GM18505 (cell line): ENCODE data around the gene PLAA.
"Not testable (repeated sequence)": the region's sequence is repeated elsewhere in the genome, so short reads cannot be mapped to it uniquely, and the experiment has no call there.

ENCODE experiments used
- ATAC-seq: cut with Tn5 transposase; IDR thresholded peaks from one replicate; pipeline ENCODE4 v1.9.1; 2021; ENCODE audit not compliant: unreplicated experiment
- POLR2A ChIP-seq: IDR thresholded peaks from 4 replicates; pipeline ENCODE4 v1.6.1; 2011; ENCODE audit warnings: borderline replicate concordance; ENCODE audit not compliant: insufficient read depth, insufficient read length; ENCODE audit errors: extremely low read depth

The PLAA gene

GRCh38 chr9:26892251-26893029, 54.6 kb downstream of the PLAA start, which contains the start of gene CAAP1:
Gene CAAP1 (minus strand): TSS chr9:26892802. CDS start chr9:26892715, 87 bp downstream.
- TF ChIP-seq POLR2A = peak; percentile 97
- peak; percentile 94 for ATAC-seq

GRCh38 chr9:26891726-26892125, 55.3 kb downstream of the PLAA start:
- no peak for TF ChIP-seq POLR2A
- ATAC-seq = no peak

GRCh38 chr9:26888271-26888670, 58.8 kb downstream of the PLAA start:
- ATAC-seq = no peak
- TF ChIP-seq POLR2A = no peak

GRCh38 chr9:26882154-26882553, 64.9 kb downstream of the PLAA start:
- TF ChIP-seq POLR2A = no peak
- no peak for ATAC-seq

GRCh38 chr9:26880262-26880661, 66.8 kb downstream of the PLAA start:
- ATAC-seq = no peak
- no peak for TF ChIP-seq POLR2A

GRCh38 chr9:26875155-26875554, 71.9 kb downstream of the PLAA start:
- not testable (repeated sequence) for ATAC-seq

GRCh38 chr9:26870292-26870691, 76.8 kb downstream of the PLAA start:
- ATAC-seq = no peak
- no peak for TF ChIP-seq POLR2A

GRCh38 chr9:26863074-26863473, 84.0 kb downstream of the PLAA start:
- no peak for TF ChIP-seq POLR2A
- no peak for ATAC-seq

GRCh38 chr9:26856413-26857032, 90.5 kb downstream of the PLAA start:
- ATAC-seq = peak; percentile 86
- no peak for TF ChIP-seq POLR2A
